Skin epidermis (tissue), 12 donors: ENCODE results near the gene LIPN.

ENCODE experiments used
- H3K27ac ChIP-seq, 21 experiments: fragments of 200-600 bp; sonication (generic) in 11 of 21; one replicate each; pipeline ENCODE4 v1.5.0; 2020; ENCODE audit warnings: mild to moderate bottlenecking in 3 of 21, inconsistent platforms in 2 of 21, moderate library complexity in 2 of 21
- H3K4me3 ChIP-seq, 7 experiments: fragments of 200-600 bp; sonication (generic) in 2 of 7; one replicate each; pipeline ENCODE4 v1.5.0; 2020; ENCODE audit warnings: inconsistent platforms in 2 of 7, mild to moderate bottlenecking in 2 of 7, moderate library complexity in 1 of 7

Gene LIPN

GRCh38 chr10:88813200-88813599, 53.4 kb downstream of the LIPN start:
- no peak overlapping the region for H3K27ac ChIP-seq
- no peak overlapping the region for H3K4me3 ChIP-seq

DNA sequence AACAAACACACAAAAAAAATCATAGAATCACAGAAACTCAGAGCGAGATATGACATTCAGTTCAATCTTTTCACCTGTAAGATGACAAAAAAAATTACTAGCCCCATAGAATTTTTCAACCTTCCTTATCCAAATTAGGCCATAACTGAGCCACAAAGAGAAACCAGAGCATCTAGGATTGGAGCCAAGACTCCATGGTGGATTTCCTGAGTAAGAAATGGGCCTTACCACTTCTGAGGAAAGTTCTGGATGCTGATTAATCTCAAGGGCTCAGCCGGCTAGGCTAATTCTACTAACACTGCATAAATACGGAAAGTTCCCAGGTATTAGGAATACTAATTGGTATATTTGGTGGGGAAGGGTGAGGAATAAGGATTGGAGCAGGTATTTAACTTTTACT, 59.5 kb downstream of the LIPN start:
- no peak overlapping the region for H3K4me3 ChIP-seq
- peak overlapping the region in 1 of 21 experiments; percentile 18 for H3K27ac ChIP-seq

DNA sequence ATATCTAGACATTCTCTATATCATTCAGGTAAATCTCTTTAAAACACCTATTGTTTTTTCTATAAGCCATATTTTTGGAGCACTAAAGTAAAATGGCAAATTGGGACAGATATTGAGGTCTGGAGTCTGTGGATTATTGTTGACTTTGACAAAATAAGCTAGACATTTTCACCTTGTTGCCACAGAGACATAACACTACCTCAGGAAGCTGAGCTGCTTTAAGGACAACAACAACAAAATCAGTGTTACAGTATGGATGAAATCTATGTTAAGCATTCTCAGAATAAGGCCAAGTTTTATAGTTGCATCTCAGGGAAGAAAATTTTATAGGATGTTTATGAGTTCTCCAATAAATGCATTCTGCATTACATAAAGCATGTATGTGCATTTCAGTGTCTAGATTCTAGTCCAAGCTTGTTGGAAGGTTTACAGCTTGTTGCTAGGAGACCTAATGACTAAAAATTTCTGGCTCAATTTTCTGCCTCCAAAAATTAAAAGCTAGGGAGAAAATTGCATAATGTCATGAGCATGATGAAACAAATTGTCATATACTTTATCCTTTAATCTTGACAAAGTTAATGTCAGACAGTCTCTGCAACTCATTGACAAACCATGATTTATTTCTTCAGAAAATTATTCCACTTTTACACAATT, 61.1 kb downstream of the LIPN start:
- H3K27ac ChIP-seq = peak overlapping the region in 4 of 21 experiments; percentile 3 to 66 (median 28)
- no peak overlapping the region for H3K4me3 ChIP-seq

DNA sequence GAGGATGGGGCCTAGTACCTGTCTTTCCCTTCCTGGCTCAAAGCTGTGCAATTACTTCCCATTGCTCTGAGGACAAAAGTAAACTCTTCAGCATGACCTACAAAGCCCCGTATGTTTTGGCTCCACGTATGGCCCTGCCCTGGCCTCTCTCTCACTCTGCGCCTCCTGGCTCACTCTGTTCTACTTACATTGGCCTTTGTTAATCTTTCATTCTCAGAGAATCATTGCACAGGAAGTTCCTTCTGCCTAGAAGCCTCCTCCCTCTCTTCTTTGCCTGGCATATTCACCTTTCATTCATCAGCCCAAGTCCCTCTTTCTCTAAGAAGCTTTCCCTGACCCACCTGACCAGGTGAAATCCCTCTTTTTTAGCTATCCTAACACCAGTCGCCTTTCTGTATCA, 66.6 kb downstream of the LIPN start:
- Histone ChIP-seq H3K4me3 (no peak overlapping the region), H3K27ac (peak overlapping the region in 3 of 21 experiments; percentile 17 to 24 (median 20))

DNA sequence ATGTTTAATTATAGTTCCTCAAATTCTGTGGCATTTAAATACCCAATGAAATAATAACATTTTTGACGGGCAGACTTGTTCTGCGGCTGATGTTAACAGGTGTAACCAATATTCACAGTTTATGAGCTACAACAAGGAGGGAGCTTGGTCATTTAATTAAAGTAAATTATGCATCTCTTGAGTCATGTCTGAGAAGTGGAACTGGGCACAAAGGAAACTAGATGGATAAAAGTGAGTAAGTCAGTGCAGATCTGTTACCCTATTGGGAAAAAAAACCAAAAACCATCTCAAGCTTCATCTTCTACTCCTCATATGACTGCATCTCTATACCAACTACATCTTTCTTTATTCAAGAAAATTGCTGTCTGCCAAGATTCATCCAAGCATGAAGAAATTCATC, 67.9 kb downstream of the LIPN start:
- Histone ChIP-seq H3K4me3 (no peak overlapping the region), H3K27ac (no peak overlapping the region)

GRCh38 chr10:88828310-88828709, 68.5 kb downstream of the LIPN start:
- no peak overlapping the region for H3K27ac ChIP-seq
- no peak overlapping the region for H3K4me3 ChIP-seq
